T-helper 17 cell (primary cell): Measurements from ENCODE around the gene PCIF1. TPM values are rescaled to one million over a fixed set of nuclear protein-coding genes. Genes with fewer than 3 reads are reported as not detected.

Experiments used
- ATAC-seq: fragments of 150-1000 bp; cut with Tn5 transposase; 2 replicates; pipeline ENCODE4 v1.10.0; 2021; ENCODE audit warnings: mild to moderate bottlenecking, moderate library complexity
- DNase-seq, 3 donors: peaks; one replicate each; pipeline versions ENCODE4 v3.0.0 to v3.0.0-alpha.2; 2020 to 2021
- H3K9me3 ChIP-seq: one replicate; pipeline ENCODE4 v1.7.0; 2013; ENCODE audit warnings: low read length, mild to moderate bottlenecking; ENCODE audit not compliant: control insufficient read depth, poor library complexity, severe bottlenecking
- H3K27ac Mint-ChIP-seq: one replicate; pipeline ENCODE4 v1.8.0; 2022; ENCODE audit warnings: mild to moderate bottlenecking, moderate library complexity, mixed read lengths
- H3K27me3 Mint-ChIP-seq: one replicate; pipeline ENCODE4 v1.8.0; 2022; ENCODE audit warnings: mixed read lengths
- H3K36me3 Mint-ChIP-seq: one replicate; pipeline ENCODE4 v1.8.0; 2022; ENCODE audit warnings: low read depth, mixed read lengths
- H3K4me1 Mint-ChIP-seq: one replicate; pipeline ENCODE4 v1.8.0; 2022; ENCODE audit warnings: mild to moderate bottlenecking, mixed read lengths
- H3K4me3 Mint-ChIP-seq: one replicate; pipeline ENCODE4 v1.8.0; 2022; ENCODE audit warnings: mild to moderate bottlenecking, moderate library complexity, mixed read lengths
- total RNA-seq, 4 donors: library from RNA in 2 of 4; stranded (reverse) in 2 of 4; gene quantifications; one replicate each; pipeline ENCODE4 v1.2.3 and lab custom pipeline; 2022 to 2026

The PCIF1 gene
- total RNA-seq, 2 donors from 2014 or later = 72.4 to 73.7 TPM

GRCh38 chr20:45909817-45910669, 24.4 kb upstream of the PCIF1 start:
- Mint-ChIP-seq H3K36me3 (no peaks in the 10 kb centered on the region), H3K4me3 (peak overlapping the region; percentile 86), H3K4me1 (peaks cover 10% of the 10 kb centered on the region), H3K27ac (no peak overlapping the region), H3K27me3 (peaks cover 9% of the 10 kb centered on the region)
- ATAC-seq (no peak), DNase-seq (no peak)
- no peaks in the 10 kb centered on the region for H3K9me3 ChIP-seq

- DNase-seq (peak; percentile 71 to 82 (median 72)), ATAC-seq (peak; percentile 91)
- Mint-ChIP-seq H3K27me3 (peaks cover 10% of the 10 kb centered on the region), H3K27ac (peak overlapping the region; percentile 1), H3K4me1 (peaks cover 10% of the 10 kb centered on the region), H3K4me3 (peak overlapping the region; percentile 86), H3K36me3 (no peaks in the 10 kb centered on the region)
- H3K9me3 ChIP-seq = no peaks in the 10 kb centered on the region
These were observed 23.6 kb upstream of the PCIF1 start for GRCh38 chr20:45910670-45911485.

- H3K4me3 Mint-ChIP-seq = peak within 1 kb of the TSS; percentile 86
- no peaks in the 10 kb centered on the region for H3K9me3 ChIP-seq
- peak in 1 of 3 donors; percentile 20 for DNase-seq
- H3K27ac Mint-ChIP-seq = peak within 1 kb of the TSS; percentile 1
- H3K36me3 Mint-ChIP-seq = no peaks in the 10 kb centered on the region
- peaks cover 10% of the 10 kb centered on the region for H3K4me1 Mint-ChIP-seq
- H3K27me3 Mint-ChIP-seq = peaks cover 18% of the 10 kb centered on the region
- peak; percentile 32 for ATAC-seq
These were observed 22.8 kb upstream of the PCIF1 start, which contains the start of gene PLTP for GRCh38 chr20:45911486-45912343. Gene PLTP (minus strand): TSS chr20:45912155. CDS start chr20:45911452, 703 bp downstream.

DNA sequence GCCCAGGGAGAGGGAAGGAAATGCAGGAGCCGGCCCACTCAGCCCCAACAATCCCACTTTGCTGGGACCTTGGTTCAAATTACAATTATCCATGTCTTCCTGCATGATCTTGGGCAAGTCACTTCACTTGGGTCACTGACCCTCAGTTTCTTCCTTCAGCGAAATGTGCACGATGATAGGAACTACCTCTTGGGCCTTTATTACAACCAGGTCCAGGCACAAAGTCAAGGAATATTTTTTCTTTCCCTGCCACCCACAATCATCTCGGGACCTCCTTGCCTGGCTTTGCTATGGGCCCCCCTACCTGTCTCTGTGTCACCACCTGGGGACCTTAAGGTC, 22.2 kb upstream of the PCIF1 start:
- DNase-seq (no peak), ATAC-seq (no peak)
- Mint-ChIP-seq H3K27ac (no peak overlapping the region), H3K27me3 (peaks cover 18% of the 10 kb centered on the region), H3K36me3 (no peaks in the 10 kb centered on the region), H3K4me3 (no peak overlapping the region), H3K4me1 (peaks cover 10% of the 10 kb centered on the region)
- no peaks in the 10 kb centered on the region for H3K9me3 ChIP-seq

GRCh38 chr20:45913116-45913515, 21.4 kb upstream of the PCIF1 start:
- no peak for DNase-seq
- Mint-ChIP-seq H3K4me3 (peak overlapping the region; percentile 45), H3K27me3 (peaks cover 22% of the 10 kb centered on the region), H3K27ac (no peak overlapping the region), H3K4me1 (peaks cover 10% of the 10 kb centered on the region), H3K36me3 (no peaks in the 10 kb centered on the region)
- ATAC-seq = no peak
- H3K9me3 ChIP-seq = no peaks in the 10 kb centered on the region

DNA sequence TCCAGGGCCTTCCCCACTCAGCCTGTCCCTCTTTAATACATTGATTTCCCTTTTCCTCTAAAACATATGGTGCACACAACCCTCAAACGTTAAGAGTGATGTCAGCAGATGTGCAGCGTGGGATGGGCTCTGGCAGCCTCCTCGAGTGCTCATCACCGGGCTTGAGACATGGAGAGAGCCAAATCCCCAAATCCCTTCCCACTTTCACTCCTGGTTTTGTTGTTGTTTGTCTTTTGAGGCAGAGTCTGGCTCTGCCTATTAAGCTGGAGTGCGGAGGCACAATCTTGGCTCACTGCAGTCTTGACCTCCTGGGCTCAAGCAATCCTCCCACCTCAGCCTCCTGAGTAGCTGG, 16.7 kb upstream of the PCIF1 start:
- no peak overlapping the region for H3K27ac Mint-ChIP-seq
- H3K4me3 Mint-ChIP-seq = no peak overlapping the region
- H3K9me3 ChIP-seq = no peaks in the 10 kb centered on the region
- H3K36me3 Mint-ChIP-seq = peaks cover 5% of the 10 kb centered on the region
- no peak for ATAC-seq
- peaks cover 47% of the 10 kb centered on the region for H3K27me3 Mint-ChIP-seq
- H3K4me1 Mint-ChIP-seq = peaks cover 5% of the 10 kb centered on the region
- DNase-seq = no peak

- peaks cover 5% of the 10 kb centered on the region for H3K4me1 Mint-ChIP-seq
- H3K27me3 Mint-ChIP-seq = peaks cover 47% of the 10 kb centered on the region
- peaks cover 5% of the 10 kb centered on the region for H3K36me3 Mint-ChIP-seq
- ATAC-seq = no peak
- H3K4me3 Mint-ChIP-seq = no peak overlapping the region
- H3K9me3 ChIP-seq = no peaks in the 10 kb centered on the region
- DNase-seq = no peak
- no peak overlapping the region for H3K27ac Mint-ChIP-seq
These were observed 16.2 kb upstream of the PCIF1 start for GRCh38 chr20:45918182-45918737.

GRCh38 chr20:45918779-45919537, 15.5 kb upstream of the PCIF1 start:
- DNase-seq (no peak), ATAC-seq (no peak)
- H3K4me3 Mint-ChIP-seq = no peak overlapping the region
- peaks cover 5% of the 10 kb centered on the region for H3K36me3 Mint-ChIP-seq
- no peaks in the 10 kb centered on the region for H3K9me3 ChIP-seq
- peaks cover 47% of the 10 kb centered on the region for H3K27me3 Mint-ChIP-seq
- H3K4me1 Mint-ChIP-seq = peaks cover 5% of the 10 kb centered on the region
- H3K27ac Mint-ChIP-seq = no peak overlapping the region

- no peaks in the 10 kb centered on the region for H3K9me3 ChIP-seq
- Mint-ChIP-seq H3K4me3 (no peak overlapping the region), H3K36me3 (peaks cover 5% of the 10 kb centered on the region), H3K27me3 (peaks cover 38% of the 10 kb centered on the region), H3K4me1 (peaks cover 11% of the 10 kb centered on the region), H3K27ac (no peak overlapping the region)
- DNase-seq (no peak), ATAC-seq (no peak)
These were observed 14.7 kb upstream of the PCIF1 start for GRCh38 chr20:45919542-45920399.

GRCh38 chr20:45920462-45921336, 13.8 kb upstream of the PCIF1 start:
- Mint-ChIP-seq H3K27ac (no peak overlapping the region), H3K27me3 (peaks cover 38% of the 10 kb centered on the region), H3K36me3 (peaks cover 5% of the 10 kb centered on the region), H3K4me3 (no peak overlapping the region), H3K4me1 (peaks cover 11% of the 10 kb centered on the region)
- DNase-seq (no peak), ATAC-seq (no peak)
- no peaks in the 10 kb centered on the region for H3K9me3 ChIP-seq
